ENCODE results near the gene CRIM1.

Gene CRIM1

GRCh38 chr2:36333350-36334012 is 22.1 kb upstream of the CRIM1 start:
- peaks cover 25% of the 10 kb centered on the region for H3K4me1 ChIP-seq (ENCODE audit: control insufficient read depth, insufficient read depth, low read length)
- no peaks in the 10 kb centered on the region for H3K27me3 ChIP-seq (ENCODE audit: control insufficient read depth, insufficient read depth, low read length)
- no peaks in the 10 kb centered on the region for H3K36me3 ChIP-seq (ENCODE audit: control insufficient read depth, insufficient read depth, low read length)
- H3K9ac ChIP-seq (ENCODE audit: low read depth, low read length): no peak overlapping the region
- no peak overlapping the region for H3K27ac ChIP-seq (ENCODE audit: low read depth, low read length)
- no peak overlapping the region for H3K4me3 ChIP-seq (ENCODE audit: low read depth, low read length)
- H3K9me3 ChIP-seq (ENCODE audit: control insufficient read depth, insufficient read depth, low read length): no peaks in the 10 kb centered on the region

GRCh38 chr2:36335597-36335996 is 20.0 kb upstream of the CRIM1 start:
- Histone ChIP-seq H3K9me3 (ENCODE audit: control insufficient read depth, insufficient read depth, low read length) (no peaks in the 10 kb centered on the region), H3K9ac (ENCODE audit: low read depth, low read length) (no peak overlapping the region), H3K4me1 (ENCODE audit: control insufficient read depth, insufficient read depth, low read length) (peaks cover 18% of the 10 kb centered on the region; the same call in 1 of the 2 replicates), H3K4me3 (ENCODE audit: low read depth, low read length) (no peak overlapping the region), H3K27me3 (ENCODE audit: control insufficient read depth, insufficient read depth, low read length) (no peaks in the 10 kb centered on the region), H3K27ac (ENCODE audit: low read depth, low read length) (no peak overlapping the region), H3K36me3 (ENCODE audit: control insufficient read depth, insufficient read depth, low read length) (no peaks in the 10 kb centered on the region)

GRCh38 chr2:36336321-36336720 is 19.3 kb upstream of the CRIM1 start:
- Histone ChIP-seq H3K4me3 (ENCODE audit: low read depth, low read length) (no peak overlapping the region), H3K9me3 (ENCODE audit: control insufficient read depth, insufficient read depth, low read length) (no peaks in the 10 kb centered on the region), H3K27me3 (ENCODE audit: control insufficient read depth, insufficient read depth, low read length) (no peaks in the 10 kb centered on the region), H3K27ac (ENCODE audit: low read depth, low read length) (no peak overlapping the region), H3K36me3 (ENCODE audit: control insufficient read depth, insufficient read depth, low read length) (no peaks in the 10 kb centered on the region), H3K9ac (ENCODE audit: low read depth, low read length) (no peak overlapping the region), H3K4me1 (ENCODE audit: control insufficient read depth, insufficient read depth, low read length) (peaks cover 14% of the 10 kb centered on the region; the same call in 1 of the 2 replicates)

- H3K9me3 ChIP-seq (ENCODE audit: control insufficient read depth, insufficient read depth, low read length): no peaks in the 10 kb centered on the region
- H3K27ac ChIP-seq (ENCODE audit: low read depth, low read length): no peak overlapping the region
- no peak overlapping the region for H3K4me3 ChIP-seq (ENCODE audit: low read depth, low read length)
- H3K4me1 ChIP-seq (ENCODE audit: control insufficient read depth, insufficient read depth, low read length): peaks cover 14% of the 10 kb centered on the region; the same call in 1 of the 2 replicates
- no peak overlapping the region for H3K9ac ChIP-seq (ENCODE audit: low read depth, low read length)
- H3K27me3 ChIP-seq (ENCODE audit: control insufficient read depth, insufficient read depth, low read length): no peaks in the 10 kb centered on the region
- H3K36me3 ChIP-seq (ENCODE audit: control insufficient read depth, insufficient read depth, low read length): no peaks in the 10 kb centered on the region
Observed at GRCh38 chr2:36337354-36337753, 18.2 kb upstream of the CRIM1 start.

GRCh38 chr2:36338124-36338826 is 17.3 kb upstream of the CRIM1 start:
- no peak overlapping the region for H3K9ac ChIP-seq (ENCODE audit: low read depth, low read length)
- no peaks in the 10 kb centered on the region for H3K36me3 ChIP-seq (ENCODE audit: control insufficient read depth, insufficient read depth, low read length)
- H3K27me3 ChIP-seq (ENCODE audit: control insufficient read depth, insufficient read depth, low read length): no peaks in the 10 kb centered on the region
- H3K9me3 ChIP-seq (ENCODE audit: control insufficient read depth, insufficient read depth, low read length): no peaks in the 10 kb centered on the region
- H3K27ac ChIP-seq (ENCODE audit: low read depth, low read length): peak overlapping the region; percentile 11
- H3K4me1 ChIP-seq (ENCODE audit: control insufficient read depth, insufficient read depth, low read length): peaks cover 14% of the 10 kb centered on the region; the same call in 1 of the 2 replicates
- H3K4me3 ChIP-seq (ENCODE audit: low read depth, low read length): no peak overlapping the region

- H3K4me1 ChIP-seq (ENCODE audit: control insufficient read depth, insufficient read depth, low read length): peaks cover 14% of the 10 kb centered on the region; the same call in 1 of the 2 replicates
- no peaks in the 10 kb centered on the region for H3K36me3 ChIP-seq (ENCODE audit: control insufficient read depth, insufficient read depth, low read length)
- no peak overlapping the region for H3K9ac ChIP-seq (ENCODE audit: low read depth, low read length)
- H3K9me3 ChIP-seq (ENCODE audit: control insufficient read depth, insufficient read depth, low read length): no peaks in the 10 kb centered on the region
- peak overlapping the region; percentile 11 for H3K27ac ChIP-seq (ENCODE audit: low read depth, low read length)
- H3K27me3 ChIP-seq (ENCODE audit: control insufficient read depth, insufficient read depth, low read length): no peaks in the 10 kb centered on the region
- no peak overlapping the region for H3K4me3 ChIP-seq (ENCODE audit: low read depth, low read length)
Observed at GRCh38 chr2:36338827-36339145, 16.8 kb upstream of the CRIM1 start.

GRCh38 chr2:36339607-36340218 is 15.9 kb upstream of the CRIM1 start:
- H3K4me3 ChIP-seq (ENCODE audit: low read depth, low read length): no peak overlapping the region
- no peaks in the 10 kb centered on the region for H3K36me3 ChIP-seq (ENCODE audit: control insufficient read depth, insufficient read depth, low read length)
- no peaks in the 10 kb centered on the region for H3K27me3 ChIP-seq (ENCODE audit: control insufficient read depth, insufficient read depth, low read length)
- H3K27ac ChIP-seq (ENCODE audit: low read depth, low read length): no peak overlapping the region
- H3K4me1 ChIP-seq (ENCODE audit: control insufficient read depth, insufficient read depth, low read length): peaks cover 14% of the 10 kb centered on the region; the same call in 1 of the 2 replicates
- no peak overlapping the region for H3K9ac ChIP-seq (ENCODE audit: low read depth, low read length)
- H3K9me3 ChIP-seq (ENCODE audit: control insufficient read depth, insufficient read depth, low read length): no peaks in the 10 kb centered on the region

- Histone ChIP-seq H3K27ac (ENCODE audit: low read depth, low read length) (no peak overlapping the region), H3K4me1 (ENCODE audit: control insufficient read depth, insufficient read depth, low read length) (peaks cover 7% of the 10 kb centered on the region; the same call in 1 of the 2 replicates), H3K9me3 (ENCODE audit: control insufficient read depth, insufficient read depth, low read length) (no peaks in the 10 kb centered on the region), H3K9ac (ENCODE audit: low read depth, low read length) (no peak overlapping the region), H3K27me3 (ENCODE audit: control insufficient read depth, insufficient read depth, low read length) (no peaks in the 10 kb centered on the region), H3K36me3 (ENCODE audit: control insufficient read depth, insufficient read depth, low read length) (no peaks in the 10 kb centered on the region), H3K4me3 (ENCODE audit: low read depth, low read length) (no peak overlapping the region)
Observed at GRCh38 chr2:36343606-36344005, 12.0 kb upstream of the CRIM1 start.

GRCh38 chr2:36348721-36349120 is 6.9 kb upstream of the CRIM1 start:
- peaks cover 16% of the 10 kb centered on the region for H3K4me1 ChIP-seq (ENCODE audit: control insufficient read depth, insufficient read depth, low read length)
- no peak overlapping the region for H3K4me3 ChIP-seq (ENCODE audit: low read depth, low read length)
- H3K36me3 ChIP-seq (ENCODE audit: control insufficient read depth, insufficient read depth, low read length): no peaks in the 10 kb centered on the region
- no peaks in the 10 kb centered on the region; the same call in 1 of the 2 replicates for H3K27me3 ChIP-seq (ENCODE audit: control insufficient read depth, insufficient read depth, low read length)
- no peak overlapping the region for H3K27ac ChIP-seq (ENCODE audit: low read depth, low read length)
- no peaks in the 10 kb centered on the region for H3K9me3 ChIP-seq (ENCODE audit: control insufficient read depth, insufficient read depth, low read length)
- H3K9ac ChIP-seq (ENCODE audit: low read depth, low read length): no peak overlapping the region

GRCh38 chr2:36351291-36351690 is 4.3 kb upstream of the CRIM1 start:
- peaks cover 22% of the 10 kb centered on the region for H3K4me1 ChIP-seq (ENCODE audit: control insufficient read depth, insufficient read depth, low read length)
- H3K4me3 ChIP-seq (ENCODE audit: low read depth, low read length): no peak overlapping the region
- no peak overlapping the region for H3K27ac ChIP-seq (ENCODE audit: low read depth, low read length)
- H3K36me3 ChIP-seq (ENCODE audit: control insufficient read depth, insufficient read depth, low read length): no peaks in the 10 kb centered on the region
- H3K9ac ChIP-seq (ENCODE audit: low read depth, low read length): no peak overlapping the region
- no peaks in the 10 kb centered on the region for H3K9me3 ChIP-seq (ENCODE audit: control insufficient read depth, insufficient read depth, low read length)
- peaks cover 12% of the 10 kb centered on the region for H3K27me3 ChIP-seq (ENCODE audit: control insufficient read depth, insufficient read depth, low read length)

GRCh38 chr2:36351736-36352349 is 3.7 kb upstream of the CRIM1 start:
- Histone ChIP-seq H3K27ac (ENCODE audit: low read depth, low read length) (no peak overlapping the region), H3K36me3 (ENCODE audit: control insufficient read depth, insufficient read depth, low read length) (no peaks in the 10 kb centered on the region), H3K4me3 (ENCODE audit: low read depth, low read length) (no peak overlapping the region), H3K27me3 (ENCODE audit: control insufficient read depth, insufficient read depth, low read length) (peaks cover 12% of the 10 kb centered on the region), H3K4me1 (ENCODE audit: control insufficient read depth, insufficient read depth, low read length) (peaks cover 22% of the 10 kb centered on the region), H3K9me3 (ENCODE audit: control insufficient read depth, insufficient read depth, low read length) (no peaks in the 10 kb centered on the region), H3K9ac (ENCODE audit: low read depth, low read length) (no peak overlapping the region)

All from HUES48 (cell line).